ELR (cell line): ENCODE results near the gene PKNOX2.

ENCODE experiments used
- DNase-seq: peaks from one replicate; pipeline ENCODE4 v3.0.0-alpha.2; 2015; ENCODE audit warnings: low read depth

The PKNOX2 gene

GRCh38 chr11:125314276-125315078 lies 149.9 kb downstream of the PKNOX2 start:
- no peak for DNase-seq

GRCh38 chr11:125315079-125315740 lies 150.7 kb downstream of the PKNOX2 start:
- DNase-seq: no peak

GRCh38 chr11:125317416-125317815 lies 152.9 kb downstream of the PKNOX2 start:
- no peak for DNase-seq

- DNase-seq: no peak
Measured at GRCh38 chr11:125319649-125320048, 155.1 kb downstream of the PKNOX2 start.

- DNase-seq: no peak
Measured at GRCh38 chr11:125320347-125321076, 156.0 kb downstream of the PKNOX2 start.

- no peak for DNase-seq
Measured at GRCh38 chr11:125322289-125322688, 157.7 kb downstream of the PKNOX2 start.

GRCh38 chr11:125325196-125325595 lies 160.6 kb downstream of the PKNOX2 start:
- DNase-seq: no peak

GRCh38 chr11:125326126-125326525 lies 161.6 kb downstream of the PKNOX2 start:
- DNase-seq: no peak

GRCh38 chr11:125327518-125328224 lies 163.1 kb downstream of the PKNOX2 start:
- DNase-seq: no peak

GRCh38 chr11:125328225-125328580 lies 163.7 kb downstream of the PKNOX2 start:
- DNase-seq: no peak

- no peak for DNase-seq
Measured at GRCh38 chr11:125329786-125330185, 165.2 kb downstream of the PKNOX2 start.

- DNase-seq: no peak
Measured at GRCh38 chr11:125330462-125331325, 166.1 kb downstream of the PKNOX2 start.

- no peak for DNase-seq
Measured at GRCh38 chr11:125331357-125332035, 166.9 kb downstream of the PKNOX2 start.

- no peak for DNase-seq
Measured at GRCh38 chr11:125332821-125333220, 168.3 kb downstream of the PKNOX2 start.

GRCh38 chr11:125333354-125334073 lies 169.0 kb downstream of the PKNOX2 start:
- no peak for DNase-seq

- DNase-seq: no peak
Measured at GRCh38 chr11:125335106-125335505, 170.6 kb downstream of the PKNOX2 start.

- no peak for DNase-seq
Measured at GRCh38 chr11:125337836-125338834, 173.6 kb downstream of the PKNOX2 start.

- peak; percentile 22 for DNase-seq
Measured at GRCh38 chr11:125338886-125339811, 174.6 kb downstream of the PKNOX2 start.
